ENCODE measurements around the gene GNG2. TPM values are rescaled to one million over a fixed set of nuclear protein-coding genes. Genes with fewer than 3 reads are reported as not detected.

Gene GNG2
- total and polyA plus RNA-seq, 10 of the 15 experiments (the other 5 are each of a cell fraction or from before 2014, with no cell fraction given), result 31.6 to 114 (median 66.4) TPM

DNA sequence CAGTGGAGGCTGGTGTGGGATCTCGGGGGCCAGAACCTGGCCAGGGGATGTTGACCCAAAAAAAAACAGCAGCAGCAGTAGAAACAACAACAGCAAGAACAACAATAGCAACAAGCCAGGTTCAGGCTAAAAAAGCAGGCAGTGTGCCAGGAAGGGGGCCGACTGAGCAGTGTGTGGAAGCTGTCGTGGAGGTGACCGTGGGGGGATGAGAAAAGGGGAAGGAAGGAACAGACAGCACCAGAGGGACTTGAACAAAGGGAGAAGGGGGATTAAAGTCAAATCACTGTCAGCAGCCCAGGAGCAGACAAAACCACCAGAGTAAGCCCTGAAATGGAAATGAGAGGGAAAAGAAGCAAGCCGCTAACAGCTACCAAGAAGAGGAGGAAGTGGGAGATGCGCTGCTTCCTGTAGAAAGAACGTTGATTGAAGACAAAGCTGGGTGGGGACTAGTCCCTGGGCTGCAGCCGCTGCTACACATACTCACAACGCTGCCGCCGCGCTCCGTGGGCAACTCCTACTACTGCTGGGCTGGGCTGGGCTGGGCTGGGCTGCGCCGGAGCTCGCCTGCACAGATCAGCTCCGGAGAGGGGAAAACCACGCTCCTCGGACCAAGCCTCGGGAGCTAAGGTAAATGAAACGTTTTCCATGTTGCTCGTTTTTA is at the start of gene GNG2 (continued):
- TF ChIP-seq MTA3 (IDR thresholded peaks at IDR 0.05; ENCODE audit: borderline replicate concordance, low read length) (no peak), JUND (IDR thresholded peaks at IDR 0.05; ENCODE audit: low read depth, low read length) (no peak), ZNF622 (IDR thresholded peaks at IDR 0.05) (no peak), ASH2L (IDR thresholded peaks at IDR 0.05; ENCODE audit: borderline replicate concordance, low read depth) (no peak), NFYB (IDR thresholded peaks at IDR 0.05; ENCODE audit: insufficient read depth, low read depth, low read length) (no peak), PML (IDR thresholded peaks at IDR 0.05; ENCODE audit: low read length) (peak; percentile 57; the same call in 1 of the 2 replicates), YY1 (IDR thresholded peaks at IDR 0.05; ENCODE audit: low read depth, low read length) (0 out of 2 replicates have a peak, but pooled peaks have one; percentile 15), BHLHE40 (IDR thresholded peaks at IDR 0.05; ENCODE audit: borderline replicate concordance in 1 of 2, low read depth in 2 of 2, low read length in 1 of 2) (peak in 1 of 2 experiments; percentile 47; a peak in 1 of 4 replicates), TCF12 (IDR thresholded peaks at IDR 0.05; ENCODE audit: low read depth, low read length) (0 out of 2 replicates have a peak, but pooled peaks have one; percentile 39), KLF5 (IDR thresholded peaks at IDR 0.05; ENCODE audit: partially characterized antibody) (no peak), SP1 (IDR thresholded peaks at IDR 0.05; ENCODE audit: low read depth, low read length) (peak; percentile 35), EP300 (IDR thresholded peaks at IDR 0.05; ENCODE audit: borderline replicate concordance in 1 of 2, control insufficient read depth in 1 of 2, low read depth in 2 of 2, low read length in 2 of 2) (no peak), GABPA (IDR thresholded peaks at IDR 0.05; ENCODE audit: low read depth) (peak; percentile 68; the same call in 1 of the 2 replicates), NBN (IDR thresholded peaks at IDR 0.05) (0 out of 2 replicates have a peak, but pooled peaks have one; percentile 83), RAD51 (IDR thresholded peaks at IDR 0.05) (no peak), ATF3 (IDR thresholded peaks at IDR 0.05; ENCODE audit: borderline replicate concordance, extremely low read depth, low read depth, low read length) (no peak), NR2F1 (conservative IDR thresholded peaks at IDR 0.05) (no peak), BRCA1 (IDR thresholded peaks at IDR 0.05; ENCODE audit: low read depth, low read length) (no peak), HCFC1 (IDR thresholded peaks at IDR 0.05; ENCODE audit: low read length) (no peak), WRNIP1 (IDR thresholded peaks at IDR 0.05; ENCODE audit: borderline replicate concordance, low read depth, low read length) (no peak), RFX5 (IDR thresholded peaks at IDR 0.05; ENCODE audit: low read depth, low read length) (no peak), MEF2A (IDR thresholded peaks at IDR 0.05; ENCODE audit: insufficient read depth, low read depth, low read length) (0 out of 2 replicates have a peak, but pooled peaks have one; percentile 37), ATF7 (IDR thresholded peaks at IDR 0.05; ENCODE audit: low read depth) (peak; percentile 59; the same call in 1 of the 2 replicates), HDAC6 (IDR thresholded peaks at IDR 0.05; ENCODE audit: unreplicated experiment) (no peak)
- TF ChIP-seq, protein P1, sequence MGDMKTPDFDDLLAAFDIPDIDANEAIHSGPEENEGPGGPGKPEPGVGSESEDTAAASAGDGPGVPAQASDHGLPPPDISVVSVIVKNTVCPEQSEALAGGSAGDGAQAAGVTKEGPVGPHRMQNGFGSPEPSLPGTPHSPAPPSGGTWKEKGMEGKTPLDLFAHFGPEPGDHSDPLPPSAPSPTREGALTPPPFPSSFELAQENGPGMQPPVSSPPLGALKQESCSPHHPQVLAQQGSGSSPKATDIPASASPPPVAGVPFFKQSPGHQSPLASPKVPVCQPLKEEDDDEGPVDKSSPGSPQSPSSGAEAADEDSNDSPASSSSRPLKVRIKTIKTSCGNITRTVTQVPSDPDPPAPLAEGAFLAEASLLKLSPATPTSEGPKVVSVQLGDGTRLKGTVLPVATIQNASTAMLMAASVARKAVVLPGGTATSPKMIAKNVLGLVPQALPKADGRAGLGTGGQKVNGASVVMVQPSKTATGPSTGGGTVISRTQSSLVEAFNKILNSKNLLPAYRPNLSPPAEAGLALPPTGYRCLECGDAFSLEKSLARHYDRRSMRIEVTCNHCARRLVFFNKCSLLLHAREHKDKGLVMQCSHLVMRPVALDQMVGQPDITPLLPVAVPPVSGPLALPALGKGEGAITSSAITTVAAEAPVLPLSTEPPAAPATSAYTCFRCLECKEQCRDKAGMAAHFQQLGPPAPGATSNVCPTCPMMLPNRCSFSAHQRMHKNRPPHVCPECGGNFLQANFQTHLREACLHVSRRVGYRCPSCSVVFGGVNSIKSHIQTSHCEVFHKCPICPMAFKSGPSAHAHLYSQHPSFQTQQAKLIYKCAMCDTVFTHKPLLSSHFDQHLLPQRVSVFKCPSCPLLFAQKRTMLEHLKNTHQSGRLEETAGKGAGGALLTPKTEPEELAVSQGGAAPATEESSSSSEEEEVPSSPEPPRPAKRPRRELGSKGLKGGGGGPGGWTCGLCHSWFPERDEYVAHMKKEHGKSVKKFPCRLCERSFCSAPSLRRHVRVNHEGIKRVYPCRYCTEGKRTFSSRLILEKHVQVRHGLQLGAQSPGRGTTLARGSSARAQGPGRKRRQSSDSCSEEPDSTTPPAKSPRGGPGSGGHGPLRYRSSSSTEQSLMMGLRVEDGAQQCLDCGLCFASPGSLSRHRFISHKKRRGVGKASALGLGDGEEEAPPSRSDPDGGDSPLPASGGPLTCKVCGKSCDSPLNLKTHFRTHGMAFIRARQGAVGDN (IDR thresholded peaks at IDR 0.05), result peak; percentile 66; the same call in 1 of the 2 replicates
- TF ChIP-seq, protein P2, sequence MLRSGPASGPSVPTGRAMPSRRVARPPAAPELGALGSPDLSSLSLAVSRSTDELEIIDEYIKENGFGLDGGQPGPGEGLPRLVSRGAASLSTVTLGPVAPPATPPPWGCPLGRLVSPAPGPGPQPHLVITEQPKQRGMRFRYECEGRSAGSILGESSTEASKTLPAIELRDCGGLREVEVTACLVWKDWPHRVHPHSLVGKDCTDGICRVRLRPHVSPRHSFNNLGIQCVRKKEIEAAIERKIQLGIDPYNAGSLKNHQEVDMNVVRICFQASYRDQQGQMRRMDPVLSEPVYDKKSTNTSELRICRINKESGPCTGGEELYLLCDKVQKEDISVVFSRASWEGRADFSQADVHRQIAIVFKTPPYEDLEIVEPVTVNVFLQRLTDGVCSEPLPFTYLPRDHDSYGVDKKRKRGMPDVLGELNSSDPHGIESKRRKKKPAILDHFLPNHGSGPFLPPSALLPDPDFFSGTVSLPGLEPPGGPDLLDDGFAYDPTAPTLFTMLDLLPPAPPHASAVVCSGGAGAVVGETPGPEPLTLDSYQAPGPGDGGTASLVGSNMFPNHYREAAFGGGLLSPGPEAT (IDR thresholded peaks at IDR 0.05; ENCODE audit: low read depth), result peak; percentile 68; the same call in 1 of the 2 replicates
